Endothelial cell of umbilical vein (primary cell): ENCODE data around the gene EMID1. TPM values are rescaled to one million over a fixed set of nuclear protein-coding genes. Genes with fewer than 3 reads are reported as not detected.

Source experiments
- BruUV-seq: library from RNA; stranded (reverse); fragments of 400-500 nt; replicated peaks from 2 replicates; lab custom pipeline; 2021; lab: Mats Ljungman, UMichigan
- CTCF ChIA-PET: fragments of 300-600, 350-600 bp; sonication (Branson Sonifier 250); formaldehyde crosslinking; loops from one replicate; lab custom pipeline; 2021; ENCODE audit warnings: antibody characterized with exemption, inconsistent platforms; lab: Charles Lee
- POLR2A ChIA-PET: fragments of 300-600, 350-600 bp; sonication (Branson Sonifier 250); formaldehyde crosslinking; loops from one replicate; lab custom pipeline; 2021; ENCODE audit warnings: antibody characterized with exemption, inconsistent platforms; lab: Charles Lee
- DNase-seq: peaks from one replicate; pipeline ENCODE4 v3.0.0-alpha.2; 2011; ENCODE audit warnings: low read depth, low spot score
- FAIRE-seq: peaks from 2 replicates; lab custom pipeline; 2011; peaks lifted over from hg19 to GRCh38; lab: Jason Lieb, UNC
- H2AFZ ChIP-seq: 2 replicates; pipeline ENCODE4 v1.6.0; 2012; ENCODE audit warnings: low read depth, low read length, control low read depth, inconsistent platforms
- H3K27ac ChIP-seq: 2 replicates; pipeline ENCODE4 v1.5.1; 2011; ENCODE audit warnings: low read depth, mild to moderate bottlenecking, control low read depth, low read length, moderate library complexity; ENCODE audit not compliant: insufficient read depth
- H3K27me3 ChIP-seq, 2 experiments: 2 replicates each; pipeline versions ENCODE4 v1.6.0 to v1.6.1; 2011; ENCODE audit warnings: low read length in 2 of 2, mixed read lengths in 1 of 2; ENCODE audit not compliant: control insufficient read depth in 2 of 2, insufficient read depth in 2 of 2
- H3K36me3 ChIP-seq, 2 experiments: 2 replicates in 1 of 2; 3 replicates in 1 of 2; pipeline ENCODE4 v1.5.1; 2011; ENCODE audit warnings: low read length in 2 of 2, mild to moderate bottlenecking in 1 of 2, moderate library complexity in 1 of 2; ENCODE audit not compliant: control insufficient read depth in 2 of 2, insufficient read depth in 2 of 2; ENCODE audit errors: extremely low read depth in 1 of 2
- H3K4me1 ChIP-seq: 3 replicates; pipeline ENCODE4 v1.5.1; 2011; ENCODE audit warnings: mild to moderate bottlenecking, low read length; ENCODE audit not compliant: control insufficient read depth, insufficient read depth; ENCODE audit errors: extremely low read depth
- H3K4me2 ChIP-seq: 2 replicates; pipeline ENCODE4 v1.6.1; 2011; ENCODE audit warnings: low read length, control low read depth, mixed read lengths; ENCODE audit not compliant: insufficient read depth
- H3K4me3 ChIP-seq, 3 experiments: fragments of 200-600 bp in 1 of 3; sonication (generic), shearing (Covaris generic) in 1 of 3; replicated peaks in 1 of 3; 2 replicates each; pipeline ENCODE4 v1.5.1; 2011 to 2016; ENCODE audit warnings: control low read depth in 3 of 3, low read length in 3 of 3, mild to moderate bottlenecking in 2 of 3, inconsistent platforms in 1 of 3, low read depth in 1 of 3, moderate library complexity in 1 of 3; ENCODE audit not compliant: insufficient read depth in 1 of 3
- H3K79me2 ChIP-seq: 2 replicates; pipeline ENCODE4 v1.6.0; 2012; ENCODE audit warnings: low read length, inconsistent platforms; ENCODE audit not compliant: control insufficient read depth, insufficient read depth
- H3K9ac ChIP-seq: replicated peaks from 2 replicates; pipeline ENCODE3; 2011; ENCODE audit warnings: low read length, control low read depth; ENCODE audit not compliant: insufficient read depth; ENCODE audit errors: extremely low read depth
- H3K9me1 ChIP-seq: replicated peaks from 3 replicates; pipeline ENCODE4 v1.6.0; 2011; ENCODE audit warnings: mild to moderate bottlenecking, low read length; ENCODE audit not compliant: control insufficient read depth, insufficient read depth; ENCODE audit errors: extremely low read depth
- H3K9me3 ChIP-seq: replicated peaks from 2 replicates; pipeline ENCODE4 v1.5.1; 2012; ENCODE audit warnings: low read length, inconsistent platforms; ENCODE audit not compliant: control insufficient read depth, insufficient read depth
- H4K20me1 ChIP-seq: replicated peaks from 2 replicates; pipeline ENCODE3; 2011; ENCODE audit warnings: mild to moderate bottlenecking, low read length; ENCODE audit not compliant: control insufficient read depth, insufficient read depth; ENCODE audit errors: extremely low read depth
- CTCF ChIP-seq, 2 donors: IDR thresholded peaks; 1 replicate in 1 of 2; 2 replicates in 1 of 2; pipeline ENCODE4 v1.5.1; 2011; ENCODE audit warnings: low read length in 2 of 2, mild to moderate bottlenecking in 2 of 2, moderate library complexity in 2 of 2, control low read depth in 1 of 2, inconsistent platforms in 1 of 2, low read depth in 1 of 2; ENCODE audit not compliant: insufficient read depth in 1 of 2; ENCODE audit errors: extremely low read depth in 1 of 2
- EZH2 ChIP-seq: IDR thresholded peaks from 2 replicates; pipeline ENCODE4 v1.6.1; 2012; ENCODE audit warnings: borderline replicate concordance, low read depth, mild to moderate bottlenecking, moderate library complexity, low read length, inconsistent platforms; ENCODE audit not compliant: severe bottlenecking
- FOS ChIP-seq: IDR thresholded peaks from 2 replicates; pipeline ENCODE4 v1.6.1; 2011; ENCODE audit warnings: mild to moderate bottlenecking, low read length, moderate library complexity, borderline replicate concordance; ENCODE audit not compliant: insufficient read depth
- GATA2 ChIP-seq: IDR thresholded peaks from 2 replicates; pipeline ENCODE4 v1.7.0; 2011; ENCODE audit warnings: low read depth, mild to moderate bottlenecking, moderate library complexity, mixed read lengths, low read length; ENCODE audit not compliant: insufficient read length, insufficient read depth
- JUN ChIP-seq: IDR thresholded peaks from 2 replicates; pipeline ENCODE4 v1.6.1; 2011; ENCODE audit warnings: borderline replicate concordance, low read depth; ENCODE audit not compliant: insufficient read length, insufficient read depth
- MAX ChIP-seq: IDR thresholded peaks from 2 replicates; pipeline ENCODE4 v1.6.1; 2011; ENCODE audit not compliant: insufficient read depth, insufficient read length
- MYC ChIP-seq: IDR thresholded peaks from one replicate; pipeline ENCODE4 v1.6.1; 2011; ENCODE audit warnings: mild to moderate bottlenecking, low read depth, low read length
- POLR2A ChIP-seq: IDR thresholded peaks from 2 replicates; pipeline ENCODE4 v1.6.1; 2012; ENCODE audit warnings: low read depth, mild to moderate bottlenecking, control low read depth, low read length
- POLR2AphosphoS5 ChIP-seq: IDR thresholded peaks from 2 replicates; pipeline ENCODE4 v1.6.1; 2012; ENCODE audit warnings: low read depth, mild to moderate bottlenecking, control low read depth, low read length, moderate library complexity; ENCODE audit not compliant: insufficient read depth
- dilution Hi-C: fragments of 300-500 bp; cut with MboI; formaldehyde crosslinking; loops from one replicate; pipeline ENCODE4 v1.15.0; 2019; ENCODE audit warnings: low sequenced_read_pairs; ENCODE audit not compliant: extremely low pct_ligation_motif_present
- intact Hi-C: fragments of 100-400 bp; cut with micrococcal nuclease; formaldehyde crosslinking; loops from one replicate; pipeline ENCODE4 v1.10.0; 2022
- polyA plus RNA-seq, 4 experiments: library from polyadenylated mRNA; depleted of rRNA in 3 of 4; stranded (reverse) in 3 of 4; unstranded in 1 of 4; fragments of >200 nt; gene quantifications; 2 replicates each; pipeline versions ENCODE4 v1.2.1 to v1.2.3, GENCODE V29; 2011 to 2012; ENCODE audit warnings: missing spikeins in 1 of 4
- total RNA-seq: library from RNA; stranded (reverse); gene quantifications from 2 replicates; pipeline ENCODE4 v1.2.3, GENCODE V29; 2021

EMID1 gene
- total and polyA plus RNA-seq, 2 donors (not counting 3 experiments of a cell fraction or from before 2014, with no cell fraction given) = 0.51 to 0.75 TPM

GRCh38 chr22:29198240-29198639 lies 7.5 kb upstream of the EMID1 start:
- ChIA-PET CTCF (interaction anchor here (1.1 to 1.9 kb wide), 5 partner anchors 13 to 47 kb away, joined by 3 to 5 read pairs (median 3); no protein-coding TSS in a partner anchor), POLR2A (no interaction called here)
- TF ChIP-seq JUN = no peak
- Histone ChIP-seq H3K9me3 (no peaks in the 10 kb centered on the region), H3K9me1 (no peaks in the 10 kb centered on the region), H3K27ac (no peak overlapping the region), H3K79me2 (no peaks in the 10 kb centered on the region), H3K36me3 (no peaks in the 10 kb centered on the region), H3K4me3 (no peak overlapping the region), H3K9ac (no peak overlapping the region), H3K4me2 (no peak overlapping the region), H4K20me1 (no peaks in the 10 kb centered on the region), H3K4me1 (peaks cover 7% of the 10 kb centered on the region), H3K27me3 (no peaks in the 10 kb centered on the region), H2AFZ (no peak overlapping the region)
- no peak for FAIRE-seq
- intact Hi-C loops = no loop called here
- dilution Hi-C loops = no loop called here
- no TSS peak for BruUV-seq
- DNase-seq = no peak

GRCh38 chr22:29199702-29200400 lies 5.8 kb upstream of the EMID1 start:
- dilution Hi-C loops = no loop called here
- FAIRE-seq (no peak), DNase-seq (no peak)
- Histone ChIP-seq H2AFZ (no peak overlapping the region), H3K4me2 (no peak overlapping the region), H3K36me3 (no peaks in the 10 kb centered on the region), H3K9ac (no peak overlapping the region), H3K9me3 (no peaks in the 10 kb centered on the region), H3K27me3 (no peaks in the 10 kb centered on the region), H3K4me3 (no peak overlapping the region), H4K20me1 (no peaks in the 10 kb centered on the region), H3K9me1 (no peaks in the 10 kb centered on the region), H3K4me1 (peaks cover 7% of the 10 kb centered on the region), H3K27ac (no peak overlapping the region), H3K79me2 (no peaks in the 10 kb centered on the region)
- no peak for TF ChIP-seq FOS
- TF ChIP-seq POLR2A = no peak
- TF ChIP-seq EZH2 = no peak
- TF ChIP-seq JUN = no peak
- no peak for TF ChIP-seq GATA2
- TF ChIP-seq MAX = no peak
- TF ChIP-seq POLR2AphosphoS5 = no peak
- TF ChIP-seq MYC = no peak
- TF ChIP-seq CTCF (IDR thresholded peaks at IDR 0.05; ENCODE audit: extremely low read depth in 1 of 2, insufficient read depth in 1 of 2, low read depth in 1 of 2, low read length in 2 of 2) = no peak
- ChIA-PET CTCF (interaction anchor here (1.4 to 2.2 kb wide), 2 partner anchors 10 to 19 kb away, joined by 3 to 4 read pairs; no protein-coding TSS in a partner anchor), POLR2A (no interaction called here)
- intact Hi-C loops = no loop called here
- BruUV-seq = no TSS peak
